ENCODE data around the gene PRPF6. TPM values are rescaled to one million over a fixed set of nuclear protein-coding genes. Genes with fewer than 3 reads are reported as not detected.
"Not testable (repeated sequence)": the region's sequence is repeated elsewhere in the genome, so short reads cannot be mapped to it uniquely, and the experiment has no call there.

The PRPF6 gene
- polyA plus RNA-seq, 1 experiment, result 52.3 TPM

DNA sequence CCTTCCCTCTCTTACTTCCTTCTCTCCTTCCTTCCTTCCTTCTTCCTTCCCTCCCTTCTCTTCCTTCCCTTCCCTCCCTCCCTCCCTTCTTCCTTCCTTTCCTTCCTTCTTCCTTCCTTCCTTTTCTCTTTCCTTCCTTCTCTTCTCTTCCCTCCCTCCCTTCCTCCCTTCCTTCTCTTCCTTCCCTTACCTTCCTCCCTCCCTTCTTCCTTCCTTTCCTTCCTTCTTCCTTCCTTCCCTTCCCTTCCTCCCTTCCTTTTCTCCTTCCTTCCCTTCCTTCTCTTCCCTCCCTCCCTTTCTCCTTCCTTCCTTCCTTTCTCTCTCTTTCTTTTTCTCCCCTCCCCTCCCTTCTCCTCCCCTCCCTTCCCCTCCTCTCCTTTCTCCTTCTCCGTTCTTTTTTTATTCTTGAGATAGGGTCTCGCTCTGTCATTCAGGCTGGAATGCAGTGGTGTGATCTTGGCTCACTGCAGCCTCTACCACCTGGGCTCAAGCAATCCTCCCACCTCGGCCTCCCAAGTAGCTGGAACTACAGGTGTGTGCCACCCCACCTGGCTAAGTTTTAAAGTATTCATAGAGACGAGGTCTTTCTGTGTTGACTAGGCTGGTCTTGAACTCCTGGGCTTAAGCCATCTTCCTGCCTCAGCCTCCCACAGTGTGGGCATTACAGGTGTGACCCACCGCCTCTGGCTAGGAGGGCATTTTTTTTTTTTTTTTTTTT lies 10.1 kb upstream of the PRPF6 start:
- Histone ChIP-seq H3K36me3 (ENCODE audit: control insufficient read depth, insufficient read depth, low read length) (peaks cover 9% of the 10 kb centered on the region), H3K4me3 (ENCODE audit: low read depth, low read length) (no peak overlapping the region), H3K27me3 (ENCODE audit: control insufficient read depth, insufficient read depth, low read length) (no peaks in the 10 kb centered on the region)
- ChIA-PET POLR2A (interaction anchor here (0.6 kb wide), 1 partner anchor 313 kb away, joined by 10 read pairs; the partner anchor contains the start of gene RTEL1), CTCF (interaction anchor here (0.9 kb wide), 1 partner anchor 101 kb away, joined by 3 read pairs; no protein-coding TSS in a partner anchor)
- DNase-seq (ENCODE audit: low read depth), result no peak
- TF ChIP-seq, protein P1, sequence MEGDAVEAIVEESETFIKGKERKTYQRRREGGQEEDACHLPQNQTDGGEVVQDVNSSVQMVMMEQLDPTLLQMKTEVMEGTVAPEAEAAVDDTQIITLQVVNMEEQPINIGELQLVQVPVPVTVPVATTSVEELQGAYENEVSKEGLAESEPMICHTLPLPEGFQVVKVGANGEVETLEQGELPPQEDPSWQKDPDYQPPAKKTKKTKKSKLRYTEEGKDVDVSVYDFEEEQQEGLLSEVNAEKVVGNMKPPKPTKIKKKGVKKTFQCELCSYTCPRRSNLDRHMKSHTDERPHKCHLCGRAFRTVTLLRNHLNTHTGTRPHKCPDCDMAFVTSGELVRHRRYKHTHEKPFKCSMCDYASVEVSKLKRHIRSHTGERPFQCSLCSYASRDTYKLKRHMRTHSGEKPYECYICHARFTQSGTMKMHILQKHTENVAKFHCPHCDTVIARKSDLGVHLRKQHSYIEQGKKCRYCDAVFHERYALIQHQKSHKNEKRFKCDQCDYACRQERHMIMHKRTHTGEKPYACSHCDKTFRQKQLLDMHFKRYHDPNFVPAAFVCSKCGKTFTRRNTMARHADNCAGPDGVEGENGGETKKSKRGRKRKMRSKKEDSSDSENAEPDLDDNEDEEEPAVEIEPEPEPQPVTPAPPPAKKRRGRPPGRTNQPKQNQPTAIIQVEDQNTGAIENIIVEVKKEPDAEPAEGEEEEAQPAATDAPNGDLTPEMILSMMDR (IDR thresholded peaks at IDR 0.05; ENCODE audit: insufficient read depth, low read depth, low read length), result no peak

DNA sequence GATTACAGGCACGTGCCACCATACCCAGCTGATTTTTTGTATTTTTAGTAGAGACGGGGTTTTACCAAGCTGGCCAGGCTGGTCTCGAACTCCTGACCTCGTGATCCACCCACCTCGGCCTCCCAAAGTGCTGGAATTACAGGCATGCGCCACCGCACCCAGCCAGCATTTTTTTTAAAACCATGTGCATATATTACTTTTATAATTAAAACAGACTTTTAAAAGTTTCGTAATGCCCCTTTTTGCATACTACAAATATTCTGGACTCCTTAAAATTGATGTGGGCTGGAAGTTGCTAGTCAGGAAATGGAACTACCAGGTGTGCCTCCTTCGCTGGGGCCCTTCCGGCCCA lies 9.0 kb upstream of the PRPF6 start:
- ChIA-PET CTCF (interaction anchor here (3.1 kb wide), 1 partner anchor 186 kb away, joined by 17 read pairs; no protein-coding TSS in a partner anchor), POLR2A (interaction anchor here (0.6 kb wide), 1 partner anchor 314 kb away, joined by 10 read pairs; the partner anchor contains the start of gene RTEL1)
- DNase-seq (ENCODE audit: low read depth); H3K36me3 ChIP-seq (ENCODE audit: control insufficient read depth, insufficient read depth, low read length); H3K27me3 ChIP-seq (ENCODE audit: control insufficient read depth, insufficient read depth, low read length); H3K4me3 ChIP-seq (ENCODE audit: low read depth, low read length): not testable (repeated sequence)

DNA sequence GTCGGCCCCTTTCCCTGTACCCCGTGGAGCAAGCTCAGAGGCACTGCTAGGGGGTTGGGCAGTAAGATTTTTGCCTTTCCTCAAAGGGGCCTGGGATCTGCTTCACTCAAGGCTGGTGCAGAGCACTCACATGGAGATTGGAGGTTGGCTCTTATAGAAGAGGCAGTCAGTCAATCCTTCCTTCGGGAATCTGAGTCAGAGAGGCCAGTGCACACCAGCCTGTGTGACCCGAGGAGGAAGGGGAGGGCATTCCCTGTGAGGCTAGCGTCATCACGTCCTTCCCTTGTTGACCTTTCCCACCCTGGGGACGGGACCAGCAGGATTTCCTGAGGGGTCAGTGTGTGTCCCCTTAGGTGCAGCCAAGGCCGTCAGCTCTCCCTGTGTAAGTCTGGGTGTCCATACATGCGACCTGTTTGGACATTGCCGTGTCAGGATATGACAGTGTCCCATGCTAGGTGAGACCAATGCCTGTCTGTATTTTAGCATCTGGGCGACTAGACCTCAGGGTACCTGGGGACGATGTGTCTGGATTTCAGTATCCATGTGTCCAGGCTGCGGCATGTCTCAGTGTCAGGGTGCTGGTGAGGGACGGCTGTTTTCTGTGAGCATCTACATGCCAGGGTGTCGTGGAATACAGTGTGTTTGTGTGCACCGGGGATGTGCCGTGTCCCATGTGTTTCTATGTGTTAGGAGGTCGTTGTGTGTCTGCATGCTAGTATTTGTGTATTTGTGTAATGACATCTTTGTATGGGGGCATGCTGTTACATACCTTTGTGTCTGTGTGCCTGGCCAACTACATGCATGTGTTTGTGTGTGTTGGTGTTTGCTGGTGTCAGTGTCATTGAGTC lies 8.4 kb upstream of the PRPF6 start:
- CTCF ChIA-PET, result interaction anchor here (0.8 to 3.8 kb wide), 5 partner anchors 22 to 664 kb away, joined by 3 to 53 read pairs (median 8); partner anchors contain the start of gene PTK6
- peaks cover 1% of the 10 kb centered on the region; the same call in 1 of the 2 replicates for H3K36me3 ChIP-seq (ENCODE audit: control insufficient read depth, insufficient read depth, low read length)
- TF ChIP-seq, protein P1 (IDR thresholded peaks at IDR 0.05; ENCODE audit: insufficient read depth, low read depth, low read length), result no peak

DNA sequence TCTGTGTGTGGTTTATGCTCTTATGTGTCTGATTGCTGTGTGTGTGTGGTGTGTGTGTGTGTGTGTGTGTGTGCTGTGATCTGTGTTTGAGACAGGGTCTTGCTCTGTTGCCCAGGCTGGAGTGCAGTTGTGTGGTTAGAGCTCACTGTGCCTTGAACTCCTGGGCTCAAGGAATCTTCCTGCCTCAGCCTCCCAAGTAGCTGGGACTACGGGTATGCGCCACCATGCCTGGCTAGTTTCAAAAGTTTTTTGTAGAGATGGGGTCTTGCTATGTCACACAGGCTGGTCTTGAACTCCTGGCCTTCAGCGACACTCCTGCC lies 7.8 kb upstream of the PRPF6 start:
- ChIA-PET POLR2A (no interaction called here), CTCF (interaction anchor here (0.6 to 3.8 kb wide), 28 partner anchors 9 to 664 kb away, joined by 3 to 53 read pairs (median 4); partner anchors contain the start of genes PTK6 and UCKL1)
- no peaks in the 10 kb centered on the region for H3K27me3 ChIP-seq (ENCODE audit: control insufficient read depth, insufficient read depth, low read length)
- H3K36me3 ChIP-seq (ENCODE audit: control insufficient read depth, insufficient read depth, low read length), result no peaks in the 10 kb centered on the region
- no peak for DNase-seq (ENCODE audit: low read depth)
- no peak overlapping the region for H3K4me3 ChIP-seq (ENCODE audit: low read depth, low read length)
- TF ChIP-seq, protein P1 (IDR thresholded peaks at IDR 0.05; ENCODE audit: insufficient read depth, low read depth, low read length), result no peak

More for the DNA sequence above, 8.4 kb upstream of the PRPF6 start:
- H3K4me3 ChIP-seq (ENCODE audit: low read depth, low read length), result no peak overlapping the region
- no peak for DNase-seq (ENCODE audit: low read depth)
- H3K27me3 ChIP-seq (ENCODE audit: control insufficient read depth, insufficient read depth, low read length), result no peaks in the 10 kb centered on the region
- POLR2A ChIA-PET, result no interaction called here

DNA sequence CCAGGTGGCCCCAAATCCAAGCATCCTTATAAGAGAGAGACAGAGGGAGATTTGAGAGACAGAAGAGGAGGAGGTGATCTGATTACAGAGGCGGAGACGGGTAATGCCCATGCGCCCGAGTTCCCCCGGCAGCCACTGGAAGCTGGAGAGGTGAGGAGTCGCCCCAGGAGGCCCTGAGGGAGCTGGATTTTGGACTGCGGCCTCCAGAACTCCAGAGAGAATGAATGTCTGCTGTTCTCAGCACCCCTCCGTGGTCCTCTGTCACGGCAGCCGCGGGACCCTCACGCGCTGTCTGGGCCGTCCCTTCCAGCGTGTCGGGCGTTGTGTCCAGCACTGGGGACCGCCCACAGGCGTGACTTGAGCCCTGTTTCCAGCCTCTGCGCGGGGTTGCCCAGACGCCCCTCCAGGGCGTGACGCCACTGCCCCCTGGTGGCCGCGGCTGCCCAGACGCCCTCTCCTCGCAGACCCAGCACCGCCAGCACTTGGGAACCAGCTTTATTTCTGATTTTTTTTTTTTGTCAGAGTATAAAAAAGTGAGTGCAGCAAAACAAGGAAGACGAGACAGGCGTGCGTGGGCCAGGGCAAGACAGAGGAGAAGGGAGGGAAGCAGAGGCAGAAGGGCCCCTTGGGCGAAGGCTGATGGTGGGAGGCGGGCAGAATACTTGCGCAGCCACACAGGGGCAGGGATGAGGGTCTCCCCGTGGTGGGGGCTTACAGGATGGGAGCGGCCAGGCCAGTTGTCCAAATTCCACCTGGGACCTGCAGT lies 7.1 kb upstream of the PRPF6 start:
- peak overlapping the region; percentile 38 for H3K4me3 ChIP-seq (ENCODE audit: low read depth, low read length)
- H3K36me3 ChIP-seq (ENCODE audit: control insufficient read depth, insufficient read depth, low read length), result no peaks in the 10 kb centered on the region
- no peaks in the 10 kb centered on the region for H3K27me3 ChIP-seq (ENCODE audit: control insufficient read depth, insufficient read depth, low read length)
- peak; percentile 25 for DNase-seq (ENCODE audit: low read depth)
- CTCF ChIA-PET, result interaction anchor here (0.6 to 3.8 kb wide), 40 partner anchors 10 to 665 kb away, joined by 3 to 53 read pairs (median 4); partner anchors contain the start of genes DNAJC5, PTK6, TPD52L2 and UCKL1
- TF ChIP-seq, protein P1 (IDR thresholded peaks at IDR 0.05; ENCODE audit: insufficient read depth, low read depth, low read length), result peak; percentile 99
- POLR2A ChIA-PET, result no interaction called here
